Measurements from ENCODE around the gene NOC2L.
A peak's percentile ranks its signal among the peaks of the same experiment; 100 is the strongest.

The NOC2L gene

GRCh38 chr1:998995-999724, 40.1 kb upstream of the NOC2L start:
- TF ChIP-seq ZBTB7A (IDR thresholded peaks at IDR 0.05; ENCODE audit: low read depth) (peak; percentile 86; the same call in 1 of the 2 replicates), EP300 (IDR thresholded peaks at IDR 0.05; ENCODE audit: borderline replicate concordance) (0 out of 2 replicates have a peak, but pooled peaks have one; percentile 12), MAX (IDR thresholded peaks at IDR 0.05) (peak; percentile 55; the same call in 1 of the 2 replicates), CEBPB (IDR thresholded peaks at IDR 0.05) (no peak), NFIC (IDR thresholded peaks at IDR 0.05) (peak; percentile 62; the same call in 1 of the 2 replicates), REST (IDR thresholded peaks at IDR 0.05; ENCODE audit: low read depth) (no peak)

GRCh38 chr1:998745-998994, 39.6 kb upstream of the NOC2L start:
- TF ChIP-seq NFIC (IDR thresholded peaks at IDR 0.05) (no peak), TAF1 (IDR thresholded peaks at IDR 0.05; ENCODE audit: low read depth) (no peak), EP300 (IDR thresholded peaks at IDR 0.05; ENCODE audit: borderline replicate concordance) (no peak), TEAD4 (IDR thresholded peaks at IDR 0.05) (no peak), YY1 (IDR thresholded peaks at IDR 0.05; ENCODE audit: low read depth) (no peak), RAD21 (IDR thresholded peaks at IDR 0.05; ENCODE audit: low read depth) (no peak), TCF12 (IDR thresholded peaks at IDR 0.05; ENCODE audit: low read depth) (no peak), EGR1 (IDR thresholded peaks at IDR 0.05) (no peak), REST (IDR thresholded peaks at IDR 0.05; ENCODE audit: low read depth) (no peak), CEBPB (IDR thresholded peaks at IDR 0.05) (no peak), CREB1 (IDR thresholded peaks at IDR 0.05; ENCODE audit: low read depth) (no peak), ZBTB7A (IDR thresholded peaks at IDR 0.05; ENCODE audit: low read depth) (no peak)

GRCh38 chr1:997993-998744, 39.1 kb upstream of the NOC2L start:
- no peak for TF ChIP-seq MAX (IDR thresholded peaks at IDR 0.05)
- no peak for TF ChIP-seq CEBPB (IDR thresholded peaks at IDR 0.05)
- TF ChIP-seq YY1 (IDR thresholded peaks at IDR 0.05; ENCODE audit: low read depth): no peak
- no peak for TF ChIP-seq TEAD4 (IDR thresholded peaks at IDR 0.05)
- TF ChIP-seq REST (IDR thresholded peaks at IDR 0.05; ENCODE audit: low read depth): no peak
- TF ChIP-seq EGR1 (IDR thresholded peaks at IDR 0.05): no peak
- no peak for TF ChIP-seq ZBTB7A (IDR thresholded peaks at IDR 0.05; ENCODE audit: low read depth)
- TF ChIP-seq TAF1 (IDR thresholded peaks at IDR 0.05; ENCODE audit: low read depth): no peak
- no peak for TF ChIP-seq RAD21 (IDR thresholded peaks at IDR 0.05; ENCODE audit: low read depth)
- TF ChIP-seq NFIC (IDR thresholded peaks at IDR 0.05): no peak
- TF ChIP-seq EP300 (IDR thresholded peaks at IDR 0.05; ENCODE audit: borderline replicate concordance): no peak
- no peak for TF ChIP-seq CREB1 (IDR thresholded peaks at IDR 0.05; ENCODE audit: low read depth)
- no peak for TF ChIP-seq FOXM1 (IDR thresholded peaks at IDR 0.05; ENCODE audit: borderline replicate concordance, low read depth)
- no peak for TF ChIP-seq USF1 (IDR thresholded peaks at IDR 0.05)
- no peak for TF ChIP-seq TCF12 (IDR thresholded peaks at IDR 0.05; ENCODE audit: low read depth)

- TF ChIP-seq YY1 (IDR thresholded peaks at IDR 0.05; ENCODE audit: low read depth) (no peak), EGR1 (IDR thresholded peaks at IDR 0.05) (no peak), FOXM1 (IDR thresholded peaks at IDR 0.05; ENCODE audit: borderline replicate concordance, low read depth) (no peak), CREB1 (IDR thresholded peaks at IDR 0.05; ENCODE audit: low read depth) (no peak), NFIC (IDR thresholded peaks at IDR 0.05) (no peak), RAD21 (IDR thresholded peaks at IDR 0.05; ENCODE audit: low read depth) (no peak), TAF1 (IDR thresholded peaks at IDR 0.05; ENCODE audit: low read depth) (no peak), MAX (IDR thresholded peaks at IDR 0.05) (no peak), ZBTB7A (IDR thresholded peaks at IDR 0.05; ENCODE audit: low read depth) (no peak), EP300 (IDR thresholded peaks at IDR 0.05; ENCODE audit: borderline replicate concordance) (no peak)
These were observed 38.6 kb upstream of the NOC2L start for GRCh38 chr1:997713-997992.
